Smooth muscle cell of the umbilical artery (primary cell): ENCODE data around the gene MS4A13. TPM values are rescaled to one million over a fixed set of nuclear protein-coding genes. Genes with fewer than 3 reads are reported as not detected.

Experiments used
- total RNA-seq: library from RNA; depleted of rRNA; stranded (reverse); fragments of >200 nt; gene quantifications from 2 replicates; pipeline ENCODE4 v1.2.3, GENCODE V29; 2014

MS4A13 gene
- total RNA-seq, result not detected in 2 replicates

GRCh38 chr11:60515144-60515855 lies at the start of gene MS4A13:
TSS of gene MS4A13 (plus strand) at chr11:60515392. CDS start at chr11:60518084, 2,692 bp downstream.

GRCh38 chr11:60492488-60493009 lies 22.6 kb upstream of the MS4A13 start, which contains the start of gene MS4A12:
TSS of gene MS4A12 (plus strand) at chr11:60492778. CDS start at chr11:60497319, 4,541 bp downstream.

Other genes starting within 250 kb of the MS4A13 start
- not detected in 2 replicates for gene MS4A4A, start 234.7 kb upstream of the MS4A13 start, total RNA-seq
- gene MS4A6E, start 188.1 kb upstream of the MS4A13 start, total RNA-seq, result not detected in 2 replicates
- gene MS4A7, start 136.9 kb upstream of the MS4A13 start, total RNA-seq, result not detected in 2 replicates
- gene MS4A14, start 118.9 kb upstream of the MS4A13 start, total RNA-seq, result not detected in 2 replicates
- not detected in 2 replicates for gene MS4A5, start 85.8 kb upstream of the MS4A13 start, total RNA-seq
- gene MS4A1, start 59.5 kb upstream of the MS4A13 start, total RNA-seq, result not detected in 2 replicates
- not detected in 2 replicates for gene MS4A12, start 22.6 kb upstream of the MS4A13 start, total RNA-seq
- gene MS4A8, start 184.2 kb downstream of the MS4A13 start, total RNA-seq, result not detected in 2 replicates
- gene MS4A18, start 209.3 kb downstream of the MS4A13 start, total RNA-seq, result not detected in 2 replicates
- gene MS4A15, start 241.5 kb downstream of the MS4A13 start, total RNA-seq, result not detected in 2 replicates